ENCODE measurements around the gene PTP4A2. TPM values are rescaled to one million over a fixed set of nuclear protein-coding genes. Genes with fewer than 3 reads are reported as not detected.

The PTP4A2 gene
- total and polyA plus RNA-seq, 11 donors = 74.4 to 354 (median 242) TPM

GRCh38 chr1:31875636-31876236 is 62.4 kb downstream of the PTP4A2 start:
- DNase-seq = no peak
- TF ChIP-seq CTCF (IDR thresholded peaks at IDR 0.05) = no peak
- no peak for TF ChIP-seq POLR2A (IDR thresholded peaks at IDR 0.05)
- H3K27me3 ChIP-seq = no peaks in the 10 kb centered on the region
- 92 to 96% (median 93%) methylated on average over 11 of the region's 11 CpGs for WGBS, 4 donors
- no peak overlapping the region for H3K4me3 ChIP-seq
- H3K36me3 ChIP-seq = no peaks in the 10 kb centered on the region
- no peak overlapping the region for H3K27ac ChIP-seq
- H3K9me3 ChIP-seq = peaks cover 0 to 5% (median 0%) of the 10 kb centered on the region in 12 donors
- H3K4me1 ChIP-seq = peaks cover 0 to 7% (median 0%) of the 10 kb centered on the region in 12 donors
- no peak for ATAC-seq
- intact Hi-C loops (cut with DNase I) = no loop called here

GRCh38 chr1:31874942-31875341 is 63.2 kb downstream of the PTP4A2 start:
- no peaks in the 10 kb centered on the region for H3K36me3 ChIP-seq
- intact Hi-C loops (cut with DNase I) = no loop called here
- WGBS, 4 donors = 75 to 85% (median 81%) methylated on average over 3 of the region's 3 CpGs
- ATAC-seq (no peak), DNase-seq (no peak)
- no peaks in the 10 kb centered on the region for H3K27me3 ChIP-seq
- no peaks in the 10 kb centered on the region for H3K4me1 ChIP-seq
- TF ChIP-seq CTCF (IDR thresholded peaks at IDR 0.05) (no peak), POLR2A (IDR thresholded peaks at IDR 0.05) (no peak)
- no peak overlapping the region for H3K27ac ChIP-seq
- H3K9me3 ChIP-seq = peaks cover 0 to 5% (median 0%) of the 10 kb centered on the region in 12 donors
- no peak overlapping the region for H3K4me3 ChIP-seq

GRCh38 chr1:31872658-31873636 is 65.2 kb downstream of the PTP4A2 start:
- intact Hi-C loops (cut with DNase I) = no loop called here
- no peaks in the 10 kb centered on the region for H3K4me1 ChIP-seq
- no peak overlapping the region for H3K4me3 ChIP-seq
- peak overlapping the region in 1 of 12 donors; percentile 48 for H3K27ac ChIP-seq
- TF ChIP-seq CTCF (IDR thresholded peaks at IDR 0.05) (no peak), POLR2A (IDR thresholded peaks at IDR 0.05) (no peak)
- H3K27me3 ChIP-seq = no peaks in the 10 kb centered on the region
- no peaks in the 10 kb centered on the region for H3K36me3 ChIP-seq
- ATAC-seq = no peak
- H3K9me3 ChIP-seq = peaks cover 0 to 5% (median 0%) of the 10 kb centered on the region in 12 donors
- DNase-seq = no peak
- WGBS, 4 donors = 67 to 81% (median 73%) methylated on average over 7 of the region's 7 CpGs

- no peaks in the 10 kb centered on the region for H3K4me1 ChIP-seq
- no peak overlapping the region for H3K4me3 ChIP-seq
- no peak overlapping the region for H3K27ac ChIP-seq
- TF ChIP-seq POLR2A (IDR thresholded peaks at IDR 0.05) (no peak), CTCF (IDR thresholded peaks at IDR 0.05) (no peak)
- H3K9me3 ChIP-seq = peaks cover 0 to 5% (median 0%) of the 10 kb centered on the region in 12 donors
- H3K27me3 ChIP-seq = no peaks in the 10 kb centered on the region
- WGBS, 4 donors = 86 to 90% (median 89%) methylated on average over 3 of the region's 3 CpGs
- no peaks in the 10 kb centered on the region for H3K36me3 ChIP-seq
- intact Hi-C loops (cut with DNase I) = no loop called here
- DNase-seq = no peak
- no peak for ATAC-seq
Observed at GRCh38 chr1:31871703-31872102, 66.5 kb downstream of the PTP4A2 start.
